ENCODE measurements around the gene CDX2. TPM values are rescaled to one million over a fixed set of nuclear protein-coding genes. Genes with fewer than 3 reads are reported as not detected.
A peak's percentile ranks its signal among the peaks of the same experiment; 100 is the strongest.

CDX2 gene
- total RNA-seq, 1 donor from 2014 or later = not detected

- CTCF ChIA-PET = interaction anchor here (1.3 kb wide), 1 partner anchor 30 kb away, joined by 6 read pairs; no protein-coding TSS in a partner anchor
Observed at GRCh38 chr13:27923794-27924528, 45.2 kb downstream of the CDX2 start.

GRCh38 chr13:27922883-27923612 lies 46.1 kb downstream of the CDX2 start:
- Mint-ChIP-seq H3K4me3 (no peak overlapping the region), H3K27ac (no peak overlapping the region), H3K36me3 (ENCODE audit: low read depth) (no peaks in the 10 kb centered on the region), H3K4me1 (peaks cover 44% of the 10 kb centered on the region), H3K9me3 (no peaks in the 10 kb centered on the region), H3K27me3 (peaks cover 71% of the 10 kb centered on the region)
- intact Hi-C loops (cut with micrococcal nuclease) = no loop called here
- no peak for TF ChIP-seq CTCF (IDR thresholded peaks at IDR 0.05)
- ATAC-seq (ENCODE audit: low read depth) (no peak), DNase-seq (no peak)
- ChIA-PET CTCF (no interaction called here), POLR2A (interaction anchor here (0.6 kb wide), 1 partner anchor 114 kb away, joined by 3 read pairs; no protein-coding TSS in a partner anchor)

More at GRCh38 chr13:27923794-27924528, 45.2 kb downstream of the CDX2 start:
- Mint-ChIP-seq H3K36me3 (ENCODE audit: low read depth) (no peaks in the 10 kb centered on the region), H3K27me3 (peaks cover 70% of the 10 kb centered on the region), H3K27ac (peak overlapping the region; percentile 71), H3K9me3 (no peaks in the 10 kb centered on the region), H3K4me3 (no peak overlapping the region), H3K4me1 (peaks cover 39% of the 10 kb centered on the region)
- intact Hi-C loops (cut with micrococcal nuclease) = loop anchor here (2.0 kb wide), 2 partner anchors 55 to 131 kb away; partner anchors contain the start of gene GSX1
- TF ChIP-seq CTCF (IDR thresholded peaks at IDR 0.05) = no peak
- DNase-seq (no peak), ATAC-seq (ENCODE audit: low read depth) (no peak)
- POLR2A ChIA-PET = interaction anchor here (0.6 kb wide), 1 partner anchor 114 kb away, joined by 3 read pairs; no protein-coding TSS in a partner anchor

- intact Hi-C loops (cut with micrococcal nuclease) = loop anchor here (1.0 kb wide), 1 partner anchor 32 kb away; no protein-coding TSS in a partner anchor
- Mint-ChIP-seq H3K4me1 (peaks cover 45% of the 10 kb centered on the region), H3K27me3 (peaks cover 70% of the 10 kb centered on the region), H3K27ac (no peak overlapping the region), H3K36me3 (ENCODE audit: low read depth) (no peaks in the 10 kb centered on the region), H3K4me3 (no peak overlapping the region), H3K9me3 (no peaks in the 10 kb centered on the region)
- ChIA-PET POLR2A (no interaction called here), CTCF (interaction anchor here (0.9 kb wide), 1 partner anchor 32 kb away, joined by 3 read pairs; no protein-coding TSS in a partner anchor)
- no peak for ATAC-seq (ENCODE audit: low read depth)
- DNase-seq = no peak
- no peak for TF ChIP-seq CTCF (IDR thresholded peaks at IDR 0.05)
Observed at GRCh38 chr13:27921961-27922882, 46.9 kb downstream of the CDX2 start.

GRCh38 chr13:27921421-27921960 lies 47.6 kb downstream of the CDX2 start:
- no peak overlapping the region for H3K27ac Mint-ChIP-seq
- no peaks in the 10 kb centered on the region for H3K36me3 Mint-ChIP-seq (ENCODE audit: low read depth)
- peaks cover 41% of the 10 kb centered on the region for H3K4me1 Mint-ChIP-seq
- ATAC-seq (ENCODE audit: low read depth) = no peak
- TF ChIP-seq CTCF (IDR thresholded peaks at IDR 0.05) = no peak
- DNase-seq = no peak
- no peaks in the 10 kb centered on the region for H3K9me3 Mint-ChIP-seq
- peaks cover 66% of the 10 kb centered on the region for H3K27me3 Mint-ChIP-seq
- POLR2A ChIA-PET = no interaction called here
- CTCF ChIA-PET = interaction anchor here (0.9 kb wide), 1 partner anchor 33 kb away, joined by 3 read pairs; no protein-coding TSS in a partner anchor
- H3K4me3 Mint-ChIP-seq = peak overlapping the region; percentile 71
- intact Hi-C loops (cut with micrococcal nuclease) = loop anchor here (1.0 kb wide), 1 partner anchor 33 kb away; no protein-coding TSS in a partner anchor

Data from activated B cell treated with CpG ODN at 0.5 μM for 24 hours (primary cell).